Measurements from ENCODE around the gene METTL8. TPM values are rescaled to one million over a fixed set of nuclear protein-coding genes. Genes with fewer than 3 reads are reported as not detected.

The METTL8 gene
- total RNA-seq, 1 experiment from 2014 or later, result 25.7 TPM

DNA sequence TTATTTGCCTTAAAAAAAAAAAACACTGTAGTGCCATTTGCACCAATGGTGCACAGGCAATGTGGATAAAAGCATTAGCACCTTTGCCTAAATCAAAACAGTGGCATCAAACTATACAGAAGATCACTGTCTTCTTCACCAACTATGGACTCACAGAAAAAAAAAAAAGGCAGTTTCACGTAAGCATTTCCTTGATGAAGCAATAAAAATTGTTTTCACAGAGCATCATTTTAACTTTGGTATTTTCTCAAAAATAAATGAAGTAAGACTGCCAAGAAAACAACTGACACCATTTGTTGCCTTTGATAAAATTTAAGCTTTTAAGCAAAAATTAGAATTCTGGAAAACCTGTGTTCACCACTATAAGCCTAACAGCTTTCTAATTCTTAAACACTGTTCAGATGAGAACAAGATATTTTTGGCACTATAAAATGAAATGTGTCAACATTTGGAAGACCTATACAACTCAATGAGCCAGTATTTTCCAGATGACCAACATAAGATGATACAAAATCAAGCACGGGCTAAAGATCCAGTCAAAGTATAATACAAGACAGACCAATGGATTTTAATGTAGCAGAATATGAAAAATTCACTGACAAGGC is 21.1 kb downstream of the METTL8 start:
- peaks cover 9% of the 10 kb centered on the region for H3K4me1 Mint-ChIP-seq (ENCODE audit: low read depth, unreplicated experiment)
- Histone ChIP-seq H3K4me1 (peaks cover 3% of the 10 kb centered on the region; the same call in 1 of the 2 replicates), H3K36me3 (ENCODE audit: control insufficient read depth, insufficient read depth, low read length) (no peaks in the 10 kb centered on the region), H3K9me3 (no peaks in the 10 kb centered on the region), H3K27me3 (replicated peaks; ENCODE audit: control insufficient read depth, insufficient read depth, low read length) (no peaks in the 10 kb centered on the region), H3K4me3 (ENCODE audit: low read depth, low read length) (no peak overlapping the region)
- no peak overlapping the region for H3K4me3 Mint-ChIP-seq (ENCODE audit: unreplicated experiment)
- no peaks in the 10 kb centered on the region for H3K9me3 Mint-ChIP-seq (ENCODE audit: unreplicated experiment)
- H3K36me3 Mint-ChIP-seq (ENCODE audit: insufficient read depth, unreplicated experiment), result no peaks in the 10 kb centered on the region
- POLR2A ChIA-PET, result no interaction called here
- H3K27ac Mint-ChIP-seq (ENCODE audit: unreplicated experiment), result no peak overlapping the region
- TSS peak; percentile 10 for BruUV-seq (replicated peaks)
- no peaks in the 10 kb centered on the region for H3K27me3 Mint-ChIP-seq (ENCODE audit: insufficient read depth, unreplicated experiment)
- no peak for TF ChIP-seq CTCF (IDR thresholded peaks at IDR 0.05; ENCODE audit: insufficient read depth in 1 of 2, low read depth in 1 of 2, low read length in 1 of 2, severe bottlenecking in 1 of 2, unreplicated experiment in 1 of 2)
- intact Hi-C loops (cut with micrococcal nuclease; ENCODE audit: unreplicated experiment), result loop anchor here (10.0 kb wide), 1 partner anchor 148 kb away; no protein-coding TSS in a partner anchor
- DNase-seq, result no peak
- CTCF ChIA-PET, result no interaction called here

- no peaks in the 10 kb centered on the region for H3K36me3 Mint-ChIP-seq (ENCODE audit: insufficient read depth, unreplicated experiment)
- CTCF ChIA-PET, result no interaction called here
These were observed 21.9 kb downstream of the METTL8 start for GRCh38 chr2:171411791-171412483.

GRCh38 chr2:171411214-171411613 is 22.6 kb downstream of the METTL8 start:
- H3K9me3 ChIP-seq, result no peaks in the 10 kb centered on the region
- TF ChIP-seq CTCF (IDR thresholded peaks at IDR 0.05; ENCODE audit: insufficient read depth in 1 of 2, low read depth in 1 of 2, low read length in 1 of 2, severe bottlenecking in 1 of 2, unreplicated experiment in 1 of 2), result no peak
- Mint-ChIP-seq H3K27ac (ENCODE audit: unreplicated experiment) (no peak overlapping the region), H3K9me3 (ENCODE audit: unreplicated experiment) (no peaks in the 10 kb centered on the region), H3K4me1 (ENCODE audit: low read depth, unreplicated experiment) (peaks cover 8% of the 10 kb centered on the region), H3K27me3 (ENCODE audit: insufficient read depth, unreplicated experiment) (no peaks in the 10 kb centered on the region), H3K36me3 (ENCODE audit: insufficient read depth, unreplicated experiment) (no peaks in the 10 kb centered on the region), H3K4me3 (ENCODE audit: unreplicated experiment) (no peak overlapping the region)
- CTCF ChIA-PET, result no interaction called here
- BruUV-seq (replicated peaks), result no TSS peak
- intact Hi-C loops (cut with micrococcal nuclease; ENCODE audit: unreplicated experiment), result loop anchor here (10.0 kb wide), 1 partner anchor 146 kb away; no protein-coding TSS in a partner anchor
- H3K4me3 ChIP-seq (ENCODE audit: low read depth, low read length), result no peak overlapping the region
- DNase-seq, result no peak
- no peaks in the 10 kb centered on the region for H3K27me3 ChIP-seq (replicated peaks; ENCODE audit: control insufficient read depth, insufficient read depth, low read length)
- no peaks in the 10 kb centered on the region for H3K36me3 ChIP-seq (ENCODE audit: control insufficient read depth, insufficient read depth, low read length)
- POLR2A ChIA-PET, result no interaction called here
- H3K4me1 ChIP-seq, result peaks cover 3% of the 10 kb centered on the region; the same call in 1 of the 2 replicates

More at GRCh38 chr2:171411791-171412483, 21.9 kb downstream of the METTL8 start:
- TF ChIP-seq CTCF (IDR thresholded peaks at IDR 0.05; ENCODE audit: insufficient read depth in 1 of 2, low read depth in 1 of 2, low read length in 1 of 2, severe bottlenecking in 1 of 2, unreplicated experiment in 1 of 2), result no peak
- H3K4me1 ChIP-seq, result peaks cover 3% of the 10 kb centered on the region; the same call in 1 of the 2 replicates
- no peak overlapping the region for H3K4me3 ChIP-seq (ENCODE audit: low read depth, low read length)
- POLR2A ChIA-PET, result no interaction called here
- no peak overlapping the region for H3K27ac Mint-ChIP-seq (ENCODE audit: unreplicated experiment)
- intact Hi-C loops (cut with micrococcal nuclease; ENCODE audit: unreplicated experiment), result loop anchor here (10.0 kb wide), 1 partner anchor 147 kb away; no protein-coding TSS in a partner anchor
- no peaks in the 10 kb centered on the region for H3K9me3 ChIP-seq
- H3K36me3 ChIP-seq (ENCODE audit: control insufficient read depth, insufficient read depth, low read length), result no peaks in the 10 kb centered on the region
- H3K4me3 Mint-ChIP-seq (ENCODE audit: unreplicated experiment), result no peak overlapping the region
- no peak for DNase-seq
- H3K27me3 Mint-ChIP-seq (ENCODE audit: insufficient read depth, unreplicated experiment), result no peaks in the 10 kb centered on the region
- BruUV-seq (replicated peaks), result no TSS peak
- no peaks in the 10 kb centered on the region for H3K27me3 ChIP-seq (replicated peaks; ENCODE audit: control insufficient read depth, insufficient read depth, low read length)
- H3K4me1 Mint-ChIP-seq (ENCODE audit: low read depth, unreplicated experiment), result peaks cover 9% of the 10 kb centered on the region
- no peaks in the 10 kb centered on the region for H3K9me3 Mint-ChIP-seq (ENCODE audit: unreplicated experiment)
